K562 (cell line): Measurements from ENCODE around the gene ITGB1BP2. TPM values are rescaled to one million over a fixed set of nuclear protein-coding genes. Genes with fewer than 3 reads are reported as not detected.
A peak's percentile ranks its signal among the peaks of the same experiment; 100 is the strongest.

Experiments
- ATAC-seq: fragments of 200-7000 bp; cut with Tn5 transposase; 3 replicates; pipeline ENCODE4 v1.9.1; 2020; ENCODE audit warnings: moderate library complexity
- BruUV-seq: library from RNA; stranded (reverse); fragments of 400-500 nt; replicated peaks from 2 replicates; lab custom pipeline; 2021; lab: Mats Ljungman, UMichigan
- CTCF ChIA-PET: fragments of 300-600 bp; formaldehyde crosslinking; extraction: SDS; loops from one replicate; lab custom pipeline; 2021; ENCODE audit warnings: low intra/inter-chr PET ratio; lab: Yijun Ruan, JAX
- POLR2A ChIA-PET: fragments of 300-600, 350-650 bp; sonication (Branson Sonifier 250); formaldehyde crosslinking; extraction: SDS; loops from one replicate; lab custom pipeline; 2021; ENCODE audit warnings: antibody characterized with exemption, inconsistent platforms; lab: Yijun Ruan, JAX
- DNase-seq, 4 experiments: peaks; one replicate each; pipeline versions ENCODE4 v3.0.0 to v3.0.0-alpha.2; 2011 to 2018; ENCODE audit warnings: low spot score in 3 of 4, mixed read lengths in 3 of 4; ENCODE audit errors: extremely low read depth in 1 of 4
- FAIRE-seq: peaks from 2 replicates; lab custom pipeline; 2011; peaks lifted over from hg19 to GRCh38; lab: Jason Lieb, UNC
- H2AFZ ChIP-seq: 2 replicates; pipeline ENCODE4 v1.6.0; 2011; ENCODE audit warnings: low read depth, low read length, control low read depth, inconsistent platforms
- H3K27ac ChIP-seq: fragments of 200-600 bp; 3 replicates; pipeline ENCODE4 v1.8.0; 2011; ENCODE audit warnings: low read depth, mild to moderate bottlenecking, control low read depth, inconsistent platforms, low read length, moderate library complexity, mixed read lengths; ENCODE audit errors: extremely low read depth
- H3K27me3 ChIP-seq, 2 experiments: fragments of 300-600 bp in 1 of 2; 2 replicates in 1 of 2; 3 replicates in 1 of 2; pipeline versions ENCODE4 v1.6.0 to v1.8.0; 2011; ENCODE audit warnings: inconsistent platforms in 2 of 2, low read length in 2 of 2, mild to moderate bottlenecking in 1 of 2, mixed read lengths in 1 of 2, moderate library complexity in 1 of 2; ENCODE audit not compliant: control insufficient read depth in 2 of 2, insufficient read depth in 2 of 2
- H3K36me3 ChIP-seq: fragments of 300-600 bp; 3 replicates; pipeline ENCODE4 v1.8.0; 2011; ENCODE audit warnings: mild to moderate bottlenecking, low read length, inconsistent platforms; ENCODE audit not compliant: control insufficient read depth, insufficient read depth
- H3K4me1 ChIP-seq, 2 experiments: fragments of 200-600 bp in 1 of 2; replicated peaks in 1 of 2; 2 replicates in 1 of 2; 3 replicates in 1 of 2; pipeline versions ENCODE4 v1.5.1 to v1.8.0; 2011; ENCODE audit warnings: inconsistent platforms in 2 of 2, low read length in 2 of 2, mild to moderate bottlenecking in 1 of 2, mixed read lengths in 1 of 2, moderate library complexity in 1 of 2; ENCODE audit not compliant: control insufficient read depth in 2 of 2, insufficient read depth in 2 of 2
- H3K4me2 ChIP-seq: 2 replicates; pipeline ENCODE4 v1.6.1; 2011; ENCODE audit warnings: low read length, control low read depth, inconsistent platforms, mixed read lengths; ENCODE audit not compliant: insufficient read depth
- H3K4me3 ChIP-seq: fragments of 200-600 bp; sonication (generic), shearing (Covaris generic); 2 replicates; pipeline ENCODE4 v1.5.1; 2016; ENCODE audit warnings: control low read depth, inconsistent platforms
- H3K79me2 ChIP-seq: fragments of 200-600 bp; 3 replicates; pipeline ENCODE4 v1.8.0; 2011; ENCODE audit warnings: low read length, inconsistent platforms; ENCODE audit not compliant: control insufficient read depth, insufficient read depth
- H3K9ac ChIP-seq, 2 experiments: 2 replicates each; pipeline versions ENCODE4 v1.6.0 to v1.6.1; 2011; ENCODE audit warnings: low read depth in 2 of 2, low read length in 2 of 2, control low read depth in 1 of 2, inconsistent platforms in 1 of 2, mild to moderate bottlenecking in 1 of 2, mixed read lengths in 1 of 2; ENCODE audit not compliant: insufficient read depth in 1 of 2
- H3K9me1 ChIP-seq: one replicate; pipeline ENCODE4 v1.6.0; 2011; ENCODE audit warnings: inconsistent platforms, mild to moderate bottlenecking, low read length, moderate library complexity; ENCODE audit not compliant: control insufficient read depth, insufficient read depth
- H3K9me3 ChIP-seq: replicated peaks from 2 replicates; pipeline ENCODE4 v1.5.1; 2011; ENCODE audit warnings: low read depth, low read length, inconsistent platforms; ENCODE audit not compliant: control insufficient read depth, insufficient read depth
- H4K20me1 ChIP-seq: replicated peaks from 2 replicates; pipeline ENCODE4 v1.6.1; 2011; ENCODE audit warnings: low read length, inconsistent platforms, mixed read lengths; ENCODE audit not compliant: control insufficient read depth, insufficient read depth
- CBX3 ChIP-seq, 2 experiments: IDR thresholded peaks; 1 replicate in 1 of 2; 2 replicates in 1 of 2; pipeline ENCODE4 v1.6.1; 2012; ENCODE audit warnings: inconsistent platforms in 2 of 2, low read length in 2 of 2, borderline replicate concordance in 1 of 2, control low read depth in 1 of 2
- FOXP4 ChIP-seq: sonication (generic); formaldehyde crosslinking; IDR thresholded peaks from 2 replicates; pipeline ENCODE4 v1.8.0; 2022; ENCODE audit warnings: mild to moderate bottlenecking, missing genetic modification reagents, borderline replicate concordance
- POLR2AphosphoS5 ChIP-seq: IDR thresholded peaks from 2 replicates; pipeline ENCODE4 v1.6.1; 2011; ENCODE audit warnings: mild to moderate bottlenecking, low read depth, low read length, moderate library complexity; ENCODE audit not compliant: control insufficient read depth, insufficient read depth
- SIRT6 ChIP-seq: IDR thresholded peaks from one replicate; pipeline ENCODE4 v1.6.1; 2012; ENCODE audit warnings: low read depth, mild to moderate bottlenecking, control low read depth, inconsistent platforms, low read length, moderate library complexity
- ZNF124 ChIP-seq: sonication (generic); formaldehyde crosslinking; IDR thresholded peaks from 2 replicates; pipeline ENCODE4 v1.8.1; 2022; ENCODE audit warnings: missing genetic modification reagents
- WGBS: fragments of 100-300 bp; shearing (Covaris generic); methylation state at CpG from one replicate; pipeline ENCODE4 v1.1.6; 2016; ENCODE audit warnings: low coverage, mixed read lengths; ENCODE audit not compliant: insufficient coverage; ENCODE audit errors: missing lambda C conversion rate; 5-methylcytosine and 5-hydroxymethylcytosine counted together
- in situ Hi-C: fragments of 300-500 bp; cut with MboI; formaldehyde crosslinking; loops from 4 replicates; pipeline ENCODE4 v1.15.0; 2018; ENCODE audit warnings: inconsistent platforms, mixed read lengths
- intact Hi-C: fragments of 100-400 bp; cut with micrococcal nuclease; formaldehyde crosslinking; loops from 2 replicates; pipeline ENCODE4 v1.14.2; 2022
- polyA plus RNA-seq, 8 experiments: library from polyadenylated mRNA; depleted of rRNA in 4 of 8; stranded (reverse) in 5 of 8; unstranded in 3 of 8; fragments of >200 nt; fragmentation: Nextera tagmentation in 2 of 8; fragmentation: Illumina TruSeq in 1 of 8; extraction: Ambion mirVana in 2 of 8; extraction: Trizol in 1 of 8; gene quantifications; 2 replicates each; pipeline versions ENCODE4 v1.2.1 to v1.2.3, GENCODE V29; 2011 to 2014; ENCODE audit warnings: inconsistent platforms in 1 of 8, missing spikeins in 1 of 8
- total RNA-seq, 7 experiments: library from RNA; depleted of rRNA in 6 of 7; stranded (reverse); fragments of >200 nt in 6 of 7; fragmentation: Illumina TruSeq in 2 of 7; extraction: Trizol in 2 of 7; gene quantifications; 2 replicates each; pipeline versions ENCODE4 v1.2.1 to v1.2.3, GENCODE V29; 2011 to 2021; ENCODE audit warnings: low replicate concordance in 1 of 7

The ITGB1BP2 gene
- total and polyA plus RNA-seq, 9 of the 15 experiments (the other 6 are each of a cell fraction or from before 2014, with no cell fraction given), result 1.6 to 4.0 (median 1.9) TPM

DNA sequence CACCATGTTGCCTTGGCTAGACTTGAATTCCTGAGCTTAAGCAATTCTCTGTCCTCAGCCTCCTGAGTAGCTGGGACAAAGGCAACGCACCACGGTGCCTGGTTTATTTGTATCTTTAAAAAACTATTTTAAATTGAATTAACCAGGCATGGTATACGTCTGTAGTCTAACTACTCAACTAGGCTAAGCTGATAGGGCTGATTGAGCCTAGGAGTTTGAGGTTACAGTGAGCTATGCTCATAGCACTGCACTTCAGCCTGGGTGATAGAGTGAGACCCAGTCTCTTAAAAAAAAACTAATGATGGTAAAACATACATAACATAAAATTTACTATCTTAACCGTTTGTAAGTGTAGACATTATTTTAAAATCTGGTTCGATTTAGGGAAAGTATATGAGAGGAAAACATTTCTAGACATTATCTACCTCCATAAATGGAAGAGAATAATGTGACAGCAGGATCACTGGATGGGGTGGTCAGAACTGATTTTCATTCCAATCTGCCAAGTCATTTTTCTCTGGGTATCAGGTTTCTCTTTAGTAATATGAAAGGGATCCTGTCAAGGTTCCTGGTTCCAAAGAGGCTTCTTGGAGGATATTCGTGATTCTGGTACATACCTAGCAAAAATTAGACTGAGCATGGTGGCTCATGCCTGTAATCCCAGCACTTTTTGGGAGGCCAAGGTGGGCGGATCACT is 8.7 kb upstream of the ITGB1BP2 start:
- FAIRE-seq (no peak), DNase-seq (no peak), ATAC-seq (no peak)
- Histone ChIP-seq H2AFZ (no peak overlapping the region), H3K27me3 (no peaks in the 10 kb centered on the region), H3K9ac (no peak overlapping the region), H3K9me1 (no peaks in the 10 kb centered on the region), H3K4me3 (no peak overlapping the region), H3K4me2 (no peak overlapping the region), H3K79me2 (peaks cover 50% of the 10 kb centered on the region), H3K4me1 (no peaks in the 10 kb centered on the region; a peak in 1 of 5 replicates), H3K27ac (no peak overlapping the region), H4K20me1 (0 out of 2 replicates have a peak, but pooled peaks cover under 1% of the 10 kb centered on the region), H3K36me3 (peaks cover 90% of the 10 kb centered on the region), H3K9me3 (no peaks in the 10 kb centered on the region)
- in situ Hi-C loops (no loop called here), intact Hi-C loops (no loop called here)
- no TSS peak for BruUV-seq
- TF ChIP-seq CBX3 (IDR thresholded peaks at IDR 0.05; ENCODE audit: borderline replicate concordance in 1 of 2, low read length in 2 of 2) (no peak), FOXP4 (CRISPR knock-in tag) (no peak), SIRT6 (no peak), ZNF124 (CRISPR knock-in tag) (no peak), POLR2AphosphoS5 (0 out of 2 replicates have a peak, but pooled peaks have one; percentile 1)
- CTCF ChIA-PET, result no interaction called here
- WGBS, result 95% methylated on average over 7 of the region's 7 CpGs
- POLR2A ChIA-PET, result interaction anchor here (0.6 to 2.8 kb wide), 3 partner anchors 8 to 875 kb away, joined by 3 to 10 read pairs (median 6); partner anchors contain the start of genes ITGB1BP2 and NONO
